Measurements from ENCODE around the gene STK35.

STK35 gene

GRCh38 chr20:2137552-2138201 is 36.0 kb downstream of the STK35 start:
- DNase-seq = peak; percentile 69

DNA sequence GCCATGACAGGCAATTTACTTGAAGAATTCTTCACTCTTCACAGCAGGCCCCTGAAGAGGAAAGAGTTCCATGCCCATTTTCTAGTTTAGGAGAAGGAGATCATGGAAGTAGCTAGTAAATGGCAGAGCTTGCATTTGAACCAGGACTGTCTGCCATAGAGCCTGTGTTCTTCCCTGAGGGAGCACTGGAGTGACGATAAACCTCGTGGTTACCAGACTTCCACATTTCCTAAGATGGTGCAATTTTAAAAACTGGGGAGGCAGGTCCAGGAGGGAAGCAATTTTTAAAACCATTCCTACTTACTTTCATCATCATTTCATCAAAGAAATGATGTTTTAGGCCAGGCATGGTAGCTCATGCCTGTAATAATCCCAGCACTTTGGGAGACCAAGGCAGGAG is 36.8 kb downstream of the STK35 start:
- DNase-seq = no peak

GRCh38 chr20:2139250-2139649 is 37.6 kb downstream of the STK35 start:
- no peak for DNase-seq

- no peak for DNase-seq
Observed at GRCh38 chr20:2139736-2140135, 38.1 kb downstream of the STK35 start.

GRCh38 chr20:2140561-2140960 is 38.9 kb downstream of the STK35 start:
- DNase-seq = peak; percentile 16

GRCh38 chr20:2141600-2142575 is 40.3 kb downstream of the STK35 start:
- no peak for DNase-seq

- no peak for DNase-seq
Observed at GRCh38 chr20:2142649-2143048, 41.0 kb downstream of the STK35 start.

GRCh38 chr20:2143594-2143993 is 42.0 kb downstream of the STK35 start:
- no peak for DNase-seq

GRCh38 chr20:2144850-2145249 is 43.2 kb downstream of the STK35 start:
- no peak for DNase-seq

- DNase-seq = no peak
Observed at GRCh38 chr20:2145376-2145775, 43.7 kb downstream of the STK35 start.

DNA sequence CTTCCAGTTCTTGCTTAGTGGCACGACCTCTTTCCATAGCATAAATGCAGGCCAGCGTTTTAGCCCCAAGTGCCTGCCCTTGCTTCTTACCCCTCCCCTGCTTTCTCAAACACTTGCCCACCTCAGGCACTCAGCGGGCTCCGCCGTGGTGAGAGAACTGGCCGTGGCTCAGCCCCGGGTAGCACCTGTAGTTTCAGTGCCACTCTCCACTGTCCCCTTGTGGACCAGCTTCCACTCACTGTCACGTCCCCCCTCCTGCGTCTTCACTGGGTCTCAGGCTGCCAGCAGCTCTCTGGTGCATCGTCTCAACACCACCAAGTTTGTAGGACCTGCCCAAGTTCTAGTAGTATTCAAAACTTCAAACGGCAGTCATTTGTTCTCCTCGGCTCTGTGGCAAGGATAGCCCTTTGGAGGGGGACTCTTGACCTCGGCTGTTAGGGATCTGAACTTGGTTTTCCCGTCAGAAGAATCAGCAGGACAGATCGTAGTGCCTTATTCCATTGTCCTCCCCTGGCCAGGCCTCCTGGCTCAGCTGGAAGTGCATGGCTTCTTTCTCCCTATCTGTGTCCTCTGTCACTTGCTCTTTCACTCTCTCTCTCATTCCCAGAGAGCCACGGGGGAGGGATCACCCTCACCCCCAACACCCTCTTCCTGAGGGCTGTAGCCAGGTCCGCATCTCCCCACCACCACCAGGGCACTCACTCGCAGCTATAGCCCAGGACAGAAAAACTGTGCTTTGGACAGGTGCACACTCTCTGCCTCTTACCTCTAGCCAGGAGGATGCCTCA is 44.6 kb downstream of the STK35 start:
- no peak for DNase-seq

DNA sequence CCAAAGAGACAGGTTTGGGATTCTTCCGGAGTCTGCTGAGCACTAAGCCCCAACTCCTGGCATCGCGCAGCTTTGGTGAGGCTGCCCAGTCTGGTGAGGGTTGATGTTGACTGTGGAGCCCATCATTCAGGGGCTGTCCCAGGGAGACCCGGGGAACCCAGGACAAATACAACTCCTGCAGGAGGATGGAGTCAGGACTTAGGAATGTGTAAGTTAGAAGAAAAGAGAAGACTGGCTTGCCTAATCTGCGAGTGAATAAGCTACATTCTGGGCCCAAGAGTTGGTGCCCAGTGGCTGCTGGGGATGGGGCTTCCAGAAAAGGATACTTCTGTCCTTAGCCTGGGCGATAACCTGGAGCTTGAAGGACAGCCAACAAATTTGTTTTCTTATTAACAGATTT is 47.9 kb downstream of the STK35 start:
- peak; percentile 18 for DNase-seq

GRCh38 chr20:2150660-2151059 is 49.0 kb downstream of the STK35 start:
- DNase-seq = no peak

DNA sequence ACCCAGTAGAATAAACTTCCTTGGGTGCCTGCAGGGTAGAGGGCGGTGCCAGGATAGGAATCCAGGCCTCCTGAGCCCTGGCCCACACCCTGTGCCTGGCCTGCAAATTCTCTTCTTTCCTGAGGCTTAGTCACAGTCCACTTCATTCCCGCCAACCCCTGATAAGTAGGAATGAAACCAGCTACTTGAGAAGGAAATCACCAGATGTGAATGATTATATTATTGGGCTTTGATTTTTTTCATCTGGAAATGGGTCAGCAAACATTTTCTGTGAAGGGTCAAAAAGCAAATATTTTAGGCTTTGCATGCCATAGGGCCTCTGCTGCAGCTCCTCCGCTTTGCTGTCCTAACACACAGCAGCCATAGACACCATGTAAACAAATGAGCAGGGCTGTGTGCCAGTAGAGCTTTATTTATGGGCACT is 50.2 kb downstream of the STK35 start:
- DNase-seq = peak; percentile 61

DNA sequence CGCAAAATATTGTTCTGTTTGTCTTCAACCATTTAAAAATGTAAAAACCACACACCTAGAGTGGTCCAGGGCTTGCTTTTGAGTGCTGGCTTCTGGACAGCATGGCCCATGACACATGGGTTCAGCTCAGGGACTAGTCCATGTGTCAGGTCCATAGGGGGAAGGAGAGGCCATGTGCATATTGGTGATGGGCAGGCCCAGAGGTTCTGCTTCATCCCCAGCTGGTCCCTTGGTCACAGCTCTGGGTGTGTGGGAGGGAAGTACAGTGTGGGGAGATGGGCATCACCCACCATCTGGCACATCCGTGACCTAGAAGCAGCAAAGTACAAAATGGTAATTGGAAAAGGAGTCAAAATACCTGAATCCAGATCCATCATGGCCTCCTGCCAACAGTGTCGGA is 50.7 kb downstream of the STK35 start:
- no peak for DNase-seq

DNA sequence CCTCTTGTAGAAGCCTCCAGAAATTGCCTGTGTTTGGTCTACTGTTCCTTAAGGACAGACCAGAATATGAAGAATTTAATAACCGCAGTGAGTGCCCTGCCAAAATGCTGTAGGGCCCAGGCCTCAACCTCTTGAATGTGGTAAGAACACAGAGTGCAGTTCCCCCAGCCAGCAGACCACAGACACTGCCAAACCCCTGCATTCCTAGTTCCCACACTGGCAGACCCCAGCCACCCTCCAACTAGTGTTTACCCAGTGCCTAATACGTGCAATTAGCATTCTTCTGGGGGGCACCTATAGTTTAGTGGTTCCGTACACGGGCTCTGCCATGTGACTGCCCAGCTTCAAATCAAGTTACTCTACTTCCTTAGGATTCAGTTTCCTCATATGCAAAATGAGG is 51.7 kb downstream of the STK35 start:
- no peak for DNase-seq

DNA sequence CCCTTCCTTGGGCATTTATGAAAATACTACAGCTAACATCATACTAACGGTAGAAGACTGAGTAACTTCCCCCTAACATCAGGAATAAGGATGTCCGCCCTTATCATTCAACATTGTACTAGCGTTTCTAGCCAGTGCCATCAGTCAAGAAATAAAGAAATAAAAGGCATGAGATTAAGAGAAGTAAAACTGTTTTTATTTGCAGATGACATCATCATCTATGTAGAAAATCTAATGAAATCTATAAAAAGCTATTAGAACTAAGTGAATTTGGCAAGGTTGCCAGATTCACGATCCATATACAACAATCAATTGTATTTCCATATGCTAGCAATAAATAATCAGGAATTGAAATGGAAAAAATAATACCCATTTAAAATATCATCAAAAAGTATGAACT is 54.6 kb downstream of the STK35 start:
- no peak for DNase-seq

DNA sequence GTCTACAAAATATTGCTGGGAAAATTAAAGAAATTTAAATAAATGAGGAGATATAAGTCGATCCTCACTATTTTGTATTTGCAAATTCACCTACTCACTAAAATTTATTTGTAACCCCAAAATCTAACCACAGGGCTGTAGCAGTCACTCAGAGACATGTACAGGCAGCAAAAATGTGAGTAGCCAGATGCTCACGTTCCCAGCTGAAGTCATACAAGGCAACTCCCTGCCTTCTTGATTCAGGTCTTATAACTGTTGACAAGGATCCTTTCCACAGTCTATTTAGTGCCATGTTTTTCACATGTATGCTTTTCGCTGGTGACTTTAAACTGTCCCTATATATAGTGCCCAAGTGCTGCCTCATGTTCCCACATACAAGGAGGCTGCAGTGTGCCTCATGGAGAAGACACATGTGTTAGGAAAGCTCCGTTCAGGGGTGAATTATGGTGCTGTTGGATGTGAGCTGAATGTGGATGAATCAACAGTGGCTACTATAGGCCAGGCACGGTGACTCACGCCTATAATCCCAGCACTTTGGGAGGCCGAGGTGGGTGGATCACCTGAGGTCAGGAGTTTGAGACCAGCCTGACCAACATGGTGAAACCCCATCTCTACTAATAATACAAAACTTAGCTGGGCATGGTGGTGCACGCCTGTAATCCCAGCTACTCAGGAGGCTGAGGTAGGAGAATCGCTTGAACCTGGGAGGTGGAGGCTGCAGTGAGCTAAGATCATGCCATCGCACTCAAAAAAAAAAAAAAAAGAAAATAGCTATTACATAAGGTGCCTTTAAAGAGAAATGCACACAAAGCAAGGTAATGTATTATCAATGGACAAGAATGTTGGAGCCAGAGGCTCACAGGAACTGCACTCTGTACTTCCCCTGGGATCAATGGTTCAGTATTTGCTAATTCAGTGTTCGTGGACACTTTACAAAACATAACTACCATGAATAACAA is 55.3 kb downstream of the STK35 start:
- no peak for DNase-seq

GRCh38 chr20:2162125-2162822 is 60.6 kb downstream of the STK35 start:
- no peak for DNase-seq

DNA sequence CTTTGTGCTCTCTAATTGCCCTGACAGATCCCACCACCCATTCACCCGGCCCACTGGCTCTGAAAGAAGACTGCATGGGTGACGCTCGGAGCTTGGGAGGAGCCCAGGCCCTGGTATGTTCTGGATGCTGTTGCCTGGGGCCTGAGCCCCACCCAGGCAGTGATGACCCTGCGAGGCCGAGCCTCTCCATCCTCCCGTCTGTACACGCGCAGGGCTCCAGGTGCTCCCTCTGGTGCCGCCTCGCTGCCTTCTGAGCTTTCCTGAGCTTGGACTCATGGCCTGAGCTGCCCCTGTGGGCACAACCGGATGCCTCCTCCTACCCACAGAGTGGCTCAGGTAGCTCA is 61.2 kb downstream of the STK35 start:
- DNase-seq = no peak

GRCh38 chr20:2163312-2163711 is 61.7 kb downstream of the STK35 start:
- DNase-seq = no peak

GRCh38 chr20:2163757-2164156 is 62.1 kb downstream of the STK35 start:
- DNase-seq = no peak
